ENCODE measurements around the gene TEP1. TPM values are rescaled to one million over a fixed set of nuclear protein-coding genes. Genes with fewer than 3 reads are reported as not detected.
A peak's percentile ranks its signal among the peaks of the same experiment; 100 is the strongest.

TEP1 gene
- total RNA-seq, 1 experiment from 2014 or later: 15.8 TPM

- no peak overlapping the region for H3K18ac ChIP-seq (ENCODE audit: insufficient read length, low read depth, low read length)
- no peak for DNase-seq
- no peaks in the 10 kb centered on the region for H3K4me1 Mint-ChIP-seq
- no peak overlapping the region for H4K5ac ChIP-seq (ENCODE audit: insufficient read length, low read depth, low read length)
- no peaks in the 10 kb centered on the region for H4K20me1 ChIP-seq (ENCODE audit: control insufficient read depth, insufficient read depth, insufficient read length)
- WGBS (ENCODE audit: extremely low coverage, insufficient read length, low lambda C conversion rate): no CpG with 5 or more reads among the region's 10 CpGs
- H2AK5ac ChIP-seq (ENCODE audit: insufficient read length, low read length): no peak overlapping the region
- no peaks in the 10 kb centered on the region for H3K79me2 ChIP-seq (ENCODE audit: insufficient read depth, low read length)
- no peaks in the 10 kb centered on the region for H3K27me3 ChIP-seq (ENCODE audit: insufficient read depth, low read length)
- H4K91ac ChIP-seq (ENCODE audit: insufficient read length, low read depth, low read length): no peak overlapping the region
- no peaks in the 10 kb centered on the region for H3K79me1 ChIP-seq (ENCODE audit: insufficient read depth, low read depth, low read length, poor library complexity, severe bottlenecking)
- no peaks in the 10 kb centered on the region for H3K23me2 ChIP-seq (ENCODE audit: insufficient read length, low read depth, low read length, poor library complexity, severe bottlenecking)
- no peak overlapping the region for H3K4me2 ChIP-seq (ENCODE audit: insufficient read depth, insufficient read length, low read length)
- H3K27me3 Mint-ChIP-seq (ENCODE audit: low read depth): no peaks in the 10 kb centered on the region
- no peak overlapping the region for H2AFZ ChIP-seq (ENCODE audit: low read length)
- H3K4me3 Mint-ChIP-seq: no peak overlapping the region
- peak overlapping the region in 1 of 3 experiments; percentile 35; a peak in 1 of 7 replicates for H3K27ac Mint-ChIP-seq
- no peak overlapping the region for H2BK15ac ChIP-seq (ENCODE audit: low read depth, low read length)
- H3K23ac ChIP-seq (ENCODE audit: insufficient read length, low read depth, low read length): no peak overlapping the region
- no peaks in the 10 kb centered on the region for H3K9me3 ChIP-seq (ENCODE audit: control insufficient read depth, low read depth, low read length)
- no peak overlapping the region for H4K8ac ChIP-seq (replicated peaks; ENCODE audit: insufficient read length, low read depth, low read length)
- no peak overlapping the region for H3K14ac ChIP-seq (ENCODE audit: insufficient read depth, low read length)
- H3K27ac ChIP-seq (ENCODE audit: insufficient read length, low read depth, low read length): no peak overlapping the region
- no peaks in the 10 kb centered on the region for H3K9me3 Mint-ChIP-seq
- no peak overlapping the region for H3K4ac ChIP-seq (ENCODE audit: low read depth, low read length)
- peaks cover 8 to 56% (median 24%) of the 10 kb centered on the region in 3 experiments; a peak in 6 of 7 replicates for H3K36me3 Mint-ChIP-seq (ENCODE audit: insufficient read depth in 1 of 3, low read depth in 3 of 3)
- H3K9ac ChIP-seq (ENCODE audit: extremely low read depth, insufficient read length, low read length): no peak overlapping the region
- no peaks in the 10 kb centered on the region for H3K4me1 ChIP-seq (ENCODE audit: insufficient read depth, low read length)
- H2BK20ac ChIP-seq (ENCODE audit: low read depth, low read length, poor library complexity, severe bottlenecking): no peak overlapping the region
- no peak overlapping the region for H2BK120ac ChIP-seq (ENCODE audit: low read depth, low read length, poor library complexity, severe bottlenecking)
- H3K56ac ChIP-seq (ENCODE audit: insufficient read length, low read depth, low read length): no peak overlapping the region
- H3T11ph ChIP-seq (ENCODE audit: low read length): no peak overlapping the region
- H2BK5ac ChIP-seq (ENCODE audit: insufficient read length, low read length): no peak overlapping the region
- H2BK12ac ChIP-seq (ENCODE audit: insufficient read length, low read depth, low read length): no peak overlapping the region
- no peak for TF ChIP-seq CTCF (conservative IDR thresholded peaks at IDR 0.05)
Measured at GRCh38 chr14:20400965-20401593, 12.2 kb downstream of the TEP1 start.
